HL-60 (cell line): ENCODE data around the gene CMIP.

ENCODE experiments used
- DNase-seq, 2 experiments: peaks; one replicate each; pipeline ENCODE4 v3.0.0-alpha.2; 2010 to 2020; ENCODE audit warnings: low read depth in 1 of 2, low spot score in 1 of 2
- H3K27ac ChIP-seq: fragments of 250-450 bp; sonication (Bioruptor Pico); replicated peaks from 2 replicates; pipeline ENCODE4 v1.5.1; 2020; ENCODE audit warnings: mild to moderate bottlenecking, moderate library complexity
- H3K27me3 ChIP-seq: fragments of 250-450 bp; sonication (Bioruptor Pico); 2 replicates; pipeline ENCODE4 v1.5.1; 2021; ENCODE audit warnings: mild to moderate bottlenecking, moderate library complexity; ENCODE audit not compliant: insufficient read depth, poor library complexity, severe bottlenecking
- H3K4me3 ChIP-seq: replicated peaks from 2 replicates; pipeline ENCODE4 v1.5.1; 2011; ENCODE audit warnings: mild to moderate bottlenecking, control low read depth, low read length; ENCODE audit not compliant: insufficient read depth
- CTCF ChIP-seq: IDR thresholded peaks from one replicate; pipeline ENCODE4 v1.5.1; 2011; ENCODE audit warnings: low read length, control low read depth, inconsistent platforms; ENCODE audit not compliant: insufficient read depth
- GABPA ChIP-seq: IDR thresholded peaks from 2 replicates; pipeline ENCODE4 v1.6.1; 2012; ENCODE audit warnings: low read depth
- POLR2AphosphoS5 ChIP-seq: IDR thresholded peaks from 2 replicates; pipeline ENCODE4 v1.6.1; 2012; ENCODE audit warnings: low read depth
- SPI1 ChIP-seq: IDR thresholded peaks from 2 replicates; pipeline ENCODE4 v1.6.1; 2012; ENCODE audit warnings: low read depth, mild to moderate bottlenecking, borderline replicate concordance
- TF ChIP-seq, protein P1 (sequence below): IDR thresholded peaks from 2 replicates; pipeline ENCODE4 v1.6.1; 2012; ENCODE audit warnings: low read depth; ENCODE audit not compliant: insufficient replicate concordance

The CMIP gene

DNA sequence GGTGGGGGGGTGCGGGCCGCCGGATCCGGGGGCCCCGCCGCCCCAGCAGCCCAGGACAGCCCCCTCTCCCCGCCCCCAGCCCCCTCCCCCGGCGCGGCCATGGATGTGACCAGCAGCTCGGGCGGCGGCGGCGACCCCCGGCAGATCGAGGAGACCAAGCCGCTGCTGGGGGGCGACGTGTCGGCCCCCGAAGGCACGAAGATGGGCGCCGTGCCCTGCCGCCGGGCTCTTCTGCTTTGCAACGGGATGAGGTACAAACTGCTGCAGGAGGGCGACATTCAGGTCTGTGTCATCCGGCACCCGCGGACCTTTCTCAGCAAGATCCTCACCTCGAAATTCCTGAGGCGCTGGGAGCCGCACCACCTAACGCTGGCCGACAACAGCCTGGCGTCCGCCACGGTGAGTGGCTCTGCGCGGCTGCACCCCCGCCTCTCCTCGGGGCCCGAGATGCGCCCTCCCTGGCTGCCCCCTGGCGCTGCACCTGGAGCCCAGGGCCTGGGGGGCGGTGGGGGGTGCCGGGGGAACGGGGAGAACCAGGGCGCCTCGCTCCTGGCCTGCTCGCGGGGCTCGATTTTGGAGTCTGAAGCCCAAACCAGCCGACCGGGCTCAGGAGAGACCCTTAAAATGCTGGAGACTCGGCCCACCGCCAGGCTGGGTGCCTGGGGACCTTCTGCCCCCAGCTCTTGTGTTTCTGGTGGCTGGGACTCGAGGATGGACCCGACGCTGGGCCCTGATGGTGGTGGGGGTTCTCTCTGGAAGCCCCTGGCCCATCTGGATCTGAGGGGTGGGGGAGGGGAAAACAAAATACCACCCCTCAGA, 744 bp downstream of the CMIP start:
- Histone ChIP-seq H3K27ac (peak overlapping the region; percentile 79), H3K27me3 (no peaks in the 10 kb centered on the region), H3K4me3 (peak overlapping the region; percentile 65)
- TF ChIP-seq, protein P1, sequence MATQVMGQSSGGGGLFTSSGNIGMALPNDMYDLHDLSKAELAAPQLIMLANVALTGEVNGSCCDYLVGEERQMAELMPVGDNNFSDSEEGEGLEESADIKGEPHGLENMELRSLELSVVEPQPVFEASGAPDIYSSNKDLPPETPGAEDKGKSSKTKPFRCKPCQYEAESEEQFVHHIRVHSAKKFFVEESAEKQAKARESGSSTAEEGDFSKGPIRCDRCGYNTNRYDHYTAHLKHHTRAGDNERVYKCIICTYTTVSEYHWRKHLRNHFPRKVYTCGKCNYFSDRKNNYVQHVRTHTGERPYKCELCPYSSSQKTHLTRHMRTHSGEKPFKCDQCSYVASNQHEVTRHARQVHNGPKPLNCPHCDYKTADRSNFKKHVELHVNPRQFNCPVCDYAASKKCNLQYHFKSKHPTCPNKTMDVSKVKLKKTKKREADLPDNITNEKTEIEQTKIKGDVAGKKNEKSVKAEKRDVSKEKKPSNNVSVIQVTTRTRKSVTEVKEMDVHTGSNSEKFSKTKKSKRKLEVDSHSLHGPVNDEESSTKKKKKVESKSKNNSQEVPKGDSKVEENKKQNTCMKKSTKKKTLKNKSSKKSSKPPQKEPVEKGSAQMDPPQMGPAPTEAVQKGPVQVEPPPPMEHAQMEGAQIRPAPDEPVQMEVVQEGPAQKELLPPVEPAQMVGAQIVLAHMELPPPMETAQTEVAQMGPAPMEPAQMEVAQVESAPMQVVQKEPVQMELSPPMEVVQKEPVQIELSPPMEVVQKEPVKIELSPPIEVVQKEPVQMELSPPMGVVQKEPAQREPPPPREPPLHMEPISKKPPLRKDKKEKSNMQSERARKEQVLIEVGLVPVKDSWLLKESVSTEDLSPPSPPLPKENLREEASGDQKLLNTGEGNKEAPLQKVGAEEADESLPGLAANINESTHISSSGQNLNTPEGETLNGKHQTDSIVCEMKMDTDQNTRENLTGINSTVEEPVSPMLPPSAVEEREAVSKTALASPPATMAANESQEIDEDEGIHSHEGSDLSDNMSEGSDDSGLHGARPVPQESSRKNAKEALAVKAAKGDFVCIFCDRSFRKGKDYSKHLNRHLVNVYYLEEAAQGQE = no peak
- TF ChIP-seq GABPA (no peak), SPI1 (no peak), CTCF (no peak), POLR2AphosphoS5 (no peak)
- peak in 1 of 2 experiments; percentile 6 for DNase-seq

GRCh38 chr16:81445966-81446906, 1.6 kb downstream of the CMIP start:
- H3K27me3 ChIP-seq = no peaks in the 10 kb centered on the region
- peak overlapping the region; percentile 79 for H3K27ac ChIP-seq
- H3K4me3 ChIP-seq = peak overlapping the region; percentile 65
- peak in 1 of 2 experiments; percentile 28 for DNase-seq
- TF ChIP-seq CTCF (no peak), SPI1 (no peak), GABPA (no peak)
- TF ChIP-seq, protein P1 = no peak

DNA sequence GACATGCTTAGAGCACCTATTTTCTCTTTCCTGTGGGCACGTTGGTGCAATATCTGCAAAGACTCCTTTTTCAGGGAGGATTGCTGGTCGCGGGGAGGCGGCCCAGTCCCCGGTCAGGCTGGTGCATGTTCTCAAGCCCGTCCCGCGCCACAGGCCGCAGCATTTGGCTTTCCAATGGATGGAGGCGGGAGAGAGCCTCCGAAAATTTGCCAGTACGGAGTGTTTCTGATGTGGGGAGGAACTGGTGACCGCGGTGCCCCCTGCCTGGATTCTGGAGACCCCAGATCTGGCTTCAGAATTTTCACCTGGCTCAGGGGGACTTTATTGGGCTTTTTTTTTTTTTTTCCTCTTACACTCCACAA, 2.3 kb downstream of the CMIP start:
- Histone ChIP-seq H3K27ac (peak overlapping the region; percentile 79), H3K4me3 (peak overlapping the region; percentile 65), H3K27me3 (no peaks in the 10 kb centered on the region)
- no peak for TF ChIP-seq SPI1
- TF ChIP-seq, protein P1 = no peak
- no peak for TF ChIP-seq CTCF
- TF ChIP-seq GABPA = no peak
- no peak for TF ChIP-seq POLR2AphosphoS5
- no peak for DNase-seq
